GM18511 (cell line): ENCODE data around the gene TESK2.
A peak's percentile ranks its signal among the peaks of the same experiment; 100 is the strongest.
"Not testable (repeated sequence)": the region's sequence is repeated elsewhere in the genome, so short reads cannot be mapped to it uniquely, and the experiment has no call there.

ENCODE experiments used
- ATAC-seq: cut with Tn5 transposase; IDR thresholded peaks from one replicate; pipeline ENCODE4 v1.9.1; 2021; ENCODE audit warnings: mild to moderate bottlenecking, moderate library complexity; ENCODE audit not compliant: unreplicated experiment

The TESK2 gene

DNA sequence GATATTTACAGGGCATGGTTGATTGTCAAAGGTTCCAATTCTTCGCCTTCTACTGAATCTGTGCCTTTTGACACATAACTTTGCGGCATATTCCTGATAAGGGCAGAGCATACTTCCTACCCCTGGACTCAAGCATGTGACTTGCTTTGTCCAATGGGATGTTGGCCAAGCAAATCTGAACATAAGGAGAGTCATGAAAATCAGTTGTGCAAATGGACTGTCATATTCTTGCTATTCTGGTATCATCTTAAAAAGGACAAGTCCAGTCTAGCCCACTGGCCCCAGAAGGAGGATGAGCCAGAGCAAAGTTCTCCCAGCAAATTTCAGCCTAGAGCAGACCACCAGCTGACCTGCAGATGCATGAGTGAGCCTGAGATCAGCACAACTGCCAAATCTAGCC, 109.7 kb downstream of the TESK2 start:
- no peak for ATAC-seq

GRCh38 chr1:45380730-45381129, 110.2 kb downstream of the TESK2 start:
- ATAC-seq: no peak

- ATAC-seq: no peak
Observed at GRCh38 chr1:45380125-45380524, 110.8 kb downstream of the TESK2 start.

DNA sequence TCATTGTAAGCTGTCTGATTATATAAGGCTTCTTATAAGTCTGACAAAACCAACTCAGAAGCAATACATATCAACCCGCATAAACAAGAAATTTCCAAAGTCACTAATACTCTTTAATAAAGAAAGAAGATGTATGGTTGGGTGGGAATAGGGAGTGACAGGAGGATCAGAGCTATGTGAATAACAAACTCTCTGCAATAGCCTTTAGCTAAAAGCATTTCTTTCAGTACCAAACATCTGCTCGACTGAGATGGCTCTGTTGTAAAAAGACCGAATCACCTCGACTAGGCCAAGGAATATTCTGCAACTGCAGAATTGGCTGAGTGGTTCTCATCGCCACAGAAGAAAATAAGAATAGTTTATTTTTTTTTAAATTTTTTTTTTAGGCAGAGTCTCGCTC, 111.4 kb downstream of the TESK2 start:
- no peak for ATAC-seq

GRCh38 chr1:45378184-45378583, 112.8 kb downstream of the TESK2 start:
- ATAC-seq: no peak

GRCh38 chr1:45375104-45376090, 115.6 kb downstream of the TESK2 start:
- ATAC-seq: no peak

DNA sequence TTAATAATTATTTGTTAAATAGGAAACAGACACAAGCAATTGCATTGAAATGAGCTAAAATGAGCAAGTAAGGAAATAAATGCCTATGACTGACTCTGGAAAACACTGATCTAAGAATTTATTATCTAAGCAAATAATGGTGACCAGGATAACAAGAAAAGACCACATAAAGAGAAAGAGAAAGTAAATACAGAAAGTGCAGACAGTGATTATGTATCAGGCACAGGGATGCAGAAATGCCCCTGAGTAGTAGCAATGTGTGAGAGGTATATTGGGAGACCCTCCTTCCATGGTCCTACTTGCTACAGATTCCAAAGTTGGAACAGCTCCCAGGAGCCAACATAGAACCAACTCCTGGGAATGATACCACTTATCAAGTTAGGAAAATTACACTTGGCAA, 117.4 kb downstream of the TESK2 start:
- ATAC-seq: no peak

- peak; percentile 60 for ATAC-seq
Observed at GRCh38 chr1:45370575-45370974, 120.4 kb downstream of the TESK2 start.

DNA sequence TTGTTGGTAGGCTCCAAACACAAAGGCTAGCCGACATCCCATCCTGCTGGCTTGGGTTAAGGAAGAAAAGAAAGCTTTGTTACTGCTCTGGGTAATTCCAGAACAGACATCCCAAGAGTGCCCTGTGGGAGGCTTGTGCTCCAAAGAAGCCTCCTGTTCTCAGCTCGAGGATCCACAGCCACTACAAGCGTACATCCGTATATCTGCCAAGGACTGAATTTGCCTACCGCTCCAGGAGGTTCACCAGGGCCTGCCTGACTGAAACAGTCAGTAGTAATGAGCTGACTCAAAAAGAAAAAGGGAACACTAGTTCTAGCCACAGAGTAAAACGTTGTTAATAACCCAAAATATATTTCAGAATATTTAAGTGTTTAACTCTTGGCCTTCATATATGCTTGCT, 125.9 kb downstream of the TESK2 start:
- no peak for ATAC-seq

DNA sequence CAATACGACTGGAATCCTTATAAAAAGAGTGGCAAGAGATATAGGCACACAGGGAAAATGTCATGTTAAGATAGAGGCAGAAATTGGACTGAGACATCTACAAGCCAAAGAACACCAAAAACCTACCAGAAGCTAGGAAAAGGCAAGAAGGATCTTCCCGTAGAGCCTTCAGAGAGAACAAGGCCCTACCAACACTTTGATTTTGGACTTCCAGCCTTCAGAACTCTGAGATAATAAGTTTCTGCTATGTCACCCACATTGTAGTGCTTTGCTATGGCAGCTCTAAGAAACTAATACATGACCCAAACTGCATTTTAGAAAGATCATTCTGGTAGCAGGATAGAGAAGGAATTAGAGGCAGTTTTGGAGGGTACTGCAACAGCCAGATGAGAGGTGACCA, 126.7 kb downstream of the TESK2 start:
- no peak for ATAC-seq

DNA sequence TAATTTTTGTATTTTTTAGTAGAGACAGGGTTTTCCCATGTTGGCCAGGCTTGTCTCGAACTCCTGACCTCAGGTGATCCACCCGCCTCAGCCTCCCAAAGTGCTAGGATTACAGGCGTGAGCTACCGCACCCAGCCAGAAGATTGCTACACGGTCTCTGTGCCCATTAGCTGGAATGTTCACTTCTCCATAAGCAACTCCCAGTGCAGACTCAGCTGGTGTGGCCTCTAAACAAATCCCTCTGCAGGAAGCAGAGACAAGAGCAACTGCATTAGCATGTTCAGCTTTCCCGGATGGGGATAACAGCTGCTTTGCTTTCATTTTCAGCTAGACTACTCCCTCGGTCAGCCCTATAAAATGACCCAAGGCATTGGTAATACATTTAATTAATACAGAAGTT, 130.0 kb downstream of the TESK2 start:
- ATAC-seq: not testable (repeated sequence)

DNA sequence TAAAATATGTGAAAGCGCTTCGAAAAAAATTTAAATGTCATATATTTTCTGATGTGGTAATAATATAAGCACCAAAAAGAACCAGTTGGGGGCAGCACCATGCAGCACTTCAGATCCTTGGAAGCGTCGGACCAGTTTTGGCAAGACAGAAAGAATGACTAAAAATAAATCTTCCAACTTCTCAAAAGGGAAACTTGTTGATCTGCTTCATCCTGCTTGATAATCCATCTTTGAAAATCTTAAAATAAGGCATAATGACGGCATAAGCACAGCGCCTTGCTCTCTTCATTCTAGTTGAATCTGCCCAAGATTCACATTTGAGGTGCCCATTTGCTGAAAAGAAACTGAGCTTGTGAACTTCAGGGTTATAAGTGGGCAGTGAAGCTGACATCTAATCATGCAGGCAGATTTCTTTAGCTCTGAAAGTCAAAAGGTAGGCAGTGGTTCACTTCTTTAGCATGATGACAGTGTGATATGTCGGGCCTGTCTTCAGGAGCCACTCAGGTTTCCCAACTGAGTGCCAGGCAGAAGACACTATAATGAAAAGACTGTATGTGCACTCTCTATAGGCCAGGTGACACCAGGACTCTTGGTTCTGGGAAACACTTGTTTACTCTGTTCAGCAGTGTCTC, 131.0 kb downstream of the TESK2 start:
- ATAC-seq: no peak

DNA sequence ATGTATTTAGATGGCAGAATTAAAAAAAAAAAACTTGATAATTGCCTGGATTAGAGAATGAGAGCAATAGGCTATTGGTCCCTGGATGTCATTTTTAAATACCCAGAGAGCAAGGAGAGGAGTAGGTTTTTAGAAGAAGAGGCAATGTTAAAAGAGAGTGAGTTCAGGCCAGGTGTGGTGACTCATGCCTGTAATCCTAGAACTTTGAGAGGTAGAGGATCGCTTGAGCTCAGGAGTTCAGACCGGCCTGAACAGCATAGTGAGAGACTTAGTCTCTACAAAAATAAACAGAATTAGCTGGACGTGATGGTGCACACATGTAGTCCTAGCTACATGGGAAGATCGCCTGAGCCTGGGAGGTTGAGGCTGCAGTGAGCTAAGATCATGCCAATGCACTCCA, 134.8 kb downstream of the TESK2 start:
- no peak for ATAC-seq

DNA sequence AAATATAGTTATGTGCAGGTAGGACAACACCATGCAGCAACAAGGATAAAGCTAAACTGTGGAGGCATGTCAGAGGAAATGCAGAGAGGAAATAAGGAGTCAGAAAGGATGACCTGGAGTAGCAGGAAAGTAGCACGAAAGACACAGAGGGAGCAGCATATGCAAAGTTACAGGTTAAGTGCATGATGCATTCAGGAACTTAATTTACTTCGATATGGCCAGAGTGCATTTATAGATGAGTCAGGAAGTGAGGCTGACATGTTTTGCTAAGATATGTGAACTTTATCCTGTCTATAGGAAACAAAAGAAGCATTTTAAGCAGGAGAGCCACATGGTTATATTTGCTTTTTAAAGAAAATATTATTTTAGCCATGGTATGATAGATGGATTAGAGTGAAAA, 135.3 kb downstream of the TESK2 start:
- ATAC-seq: no peak

DNA sequence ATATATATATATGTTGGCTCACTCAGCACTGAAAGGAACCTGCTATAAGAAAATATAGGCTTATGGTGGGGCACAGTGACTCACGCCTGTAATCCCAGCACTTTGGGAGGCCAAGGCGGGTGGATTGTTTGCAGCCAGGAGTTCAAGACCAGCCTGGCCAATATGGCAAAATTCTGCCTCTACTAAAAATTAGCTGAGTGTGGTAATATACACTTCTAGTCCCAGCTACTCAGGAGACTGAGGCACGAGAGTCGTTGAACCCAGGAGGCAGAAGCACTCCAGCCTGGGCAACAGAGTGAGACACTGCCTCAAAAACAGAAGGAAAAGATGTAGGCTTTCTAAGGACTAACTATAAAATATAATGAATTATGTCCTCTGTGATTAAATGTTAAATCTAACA, 136.1 kb downstream of the TESK2 start:
- no peak for ATAC-seq

DNA sequence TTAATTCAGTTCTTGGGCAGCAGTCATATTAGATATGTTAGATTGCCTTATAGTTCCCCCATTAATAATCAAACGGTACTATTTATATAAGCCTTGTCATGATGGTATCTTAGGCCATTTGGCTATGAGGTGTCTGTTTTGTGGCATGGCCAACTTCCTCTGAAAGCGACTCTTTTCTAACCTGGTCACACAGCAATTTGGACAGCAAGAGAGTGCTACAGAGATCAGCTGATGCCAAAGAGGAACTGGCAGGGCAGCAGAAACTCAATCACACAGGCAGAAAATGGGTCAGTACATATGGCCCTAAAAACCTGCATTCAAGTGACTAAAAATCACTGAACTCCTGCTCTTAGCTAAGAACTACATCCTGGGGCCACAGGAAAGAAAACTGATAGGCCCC, 137.3 kb downstream of the TESK2 start:
- no peak for ATAC-seq

DNA sequence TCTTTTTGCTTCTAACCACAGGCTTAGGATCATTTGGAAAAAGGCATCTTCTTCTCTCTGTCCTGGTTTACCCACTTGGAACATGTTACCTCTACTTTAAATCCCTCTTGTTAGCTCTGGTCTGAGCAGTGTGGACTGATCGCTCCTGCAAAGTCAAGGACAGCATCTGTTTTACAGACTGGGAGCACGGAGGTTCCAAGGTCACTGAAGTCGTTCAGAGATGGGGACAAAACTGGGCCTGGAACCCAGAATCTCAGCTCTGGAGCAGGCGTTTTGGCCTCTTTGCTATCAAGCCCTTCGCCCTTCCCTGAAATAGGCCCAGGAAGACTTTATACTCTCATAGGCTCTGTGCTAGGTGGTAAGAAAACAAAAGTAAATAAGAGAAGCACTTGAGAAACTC, 139.5 kb downstream of the TESK2 start:
- no peak for ATAC-seq

GRCh38 chr1:45348966-45349677, 141.8 kb downstream of the TESK2 start:
- ATAC-seq: no peak

- no peak for ATAC-seq
Observed at GRCh38 chr1:45348609-45348965, 142.4 kb downstream of the TESK2 start.

DNA sequence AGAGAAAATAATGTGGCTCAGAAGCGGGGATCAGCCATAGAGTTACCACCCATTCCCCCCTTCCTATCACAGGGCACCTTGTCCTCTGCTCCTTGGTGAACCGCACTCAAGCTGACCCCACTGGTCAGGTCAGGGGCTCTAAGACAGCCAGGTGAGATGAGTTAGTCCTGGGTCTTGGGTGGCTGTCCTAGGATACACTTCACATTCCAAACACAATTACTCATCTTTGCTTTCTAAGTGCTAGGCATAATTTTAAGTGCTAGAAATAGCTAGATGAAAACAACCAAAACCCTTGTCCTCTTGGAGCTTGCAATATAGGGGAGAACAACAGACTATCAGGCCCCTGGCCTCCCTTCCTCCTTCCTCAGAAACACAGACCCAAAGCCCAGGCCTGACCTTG, 142.9 kb downstream of the TESK2 start:
- ATAC-seq: no peak

DNA sequence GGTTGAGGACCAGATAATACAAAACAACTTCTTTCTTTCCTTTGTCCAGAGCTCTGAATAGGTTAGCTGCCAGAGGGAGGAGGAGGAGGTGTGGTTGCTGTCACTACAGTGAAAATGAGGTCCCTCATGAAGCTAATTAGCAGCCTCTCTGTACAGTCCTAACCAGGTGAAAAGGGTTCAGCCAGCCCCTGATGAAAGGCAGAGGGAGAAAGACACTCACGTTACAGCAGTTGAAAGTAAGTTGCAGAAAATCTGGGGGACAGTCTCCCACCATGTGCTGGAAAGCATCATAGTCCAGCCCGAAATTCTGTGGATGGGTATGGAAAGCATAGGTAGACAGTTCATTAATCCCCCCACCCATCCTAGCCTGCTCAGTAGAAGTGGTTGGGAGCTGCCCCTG, 144.5 kb downstream of the TESK2 start:
- ATAC-seq: no peak

- no peak for ATAC-seq
Observed at GRCh38 chr1:45345014-45345413, 145.9 kb downstream of the TESK2 start.
